GM19193 (cell line): ENCODE data around the gene CSH2.
"Not testable (repeated sequence)": the region's sequence is repeated elsewhere in the genome, so short reads cannot be mapped to it uniquely, and the experiment has no call there.

ENCODE experiments used
- POLR2A ChIP-seq: IDR thresholded peaks from 4 replicates; pipeline ENCODE4 v1.6.1; 2011; ENCODE audit not compliant: insufficient read depth, insufficient read length; ENCODE audit errors: extremely low read depth

The CSH2 gene

GRCh38 chr17:63873577-63873976 is at the start of gene CSH2:
TSS of gene CSH2 (minus strand) at chr17:63873677. CDS start at chr17:63873614, 63 bp downstream.
- TF ChIP-seq POLR2A, result not testable (repeated sequence)

GRCh38 chr17:63919311-63919723 is 45.8 kb upstream of the CSH2 start:
- no peak for TF ChIP-seq POLR2A

GRCh38 chr17:63918789-63919305 is 45.4 kb upstream of the CSH2 start, which contains the start of gene GH1:
TSS of gene GH1 (minus strand) at chr17:63918839. CDS start at chr17:63918776, 63 bp downstream.
- not testable (repeated sequence) for TF ChIP-seq POLR2A

GRCh38 chr17:63918305-63918704 is 44.8 kb upstream of the CSH2 start:
- TF ChIP-seq POLR2A, result no peak

- TF ChIP-seq POLR2A, result no peak
Measured at GRCh38 chr17:63917646-63918045, 44.2 kb upstream of the CSH2 start.

GRCh38 chr17:63916566-63917185 is 43.2 kb upstream of the CSH2 start:
- TF ChIP-seq POLR2A, result no peak

GRCh38 chr17:63914471-63914870 is 41.0 kb upstream of the CSH2 start:
- no peak for TF ChIP-seq POLR2A

- TF ChIP-seq POLR2A, result no peak
Measured at GRCh38 chr17:63911657-63912100, 38.2 kb upstream of the CSH2 start.

GRCh38 chr17:63911041-63911635 is 37.7 kb upstream of the CSH2 start, which contains the start of gene CSHL1:
TSS of gene CSHL1 (minus strand) at chr17:63911258. CDS start at chr17:63911196, 62 bp downstream.
- TF ChIP-seq POLR2A, result no peak

- no peak for TF ChIP-seq POLR2A
Measured at GRCh38 chr17:63910096-63910495, 36.6 kb upstream of the CSH2 start.

- TF ChIP-seq POLR2A, result not testable (repeated sequence)
Measured at GRCh38 chr17:63896524-63897354, 23.3 kb upstream of the CSH2 start, which contains the start of gene CSH1. TSS of gene CSH1 (minus strand) at chr17:63896574. CDS start at chr17:63896511, 63 bp downstream.

GRCh38 chr17:63881935-63882601 is 8.6 kb upstream of the CSH2 start, which contains the start of gene GH2:
TSS of gene GH2 (minus strand) at chr17:63881944. CDS start at chr17:63881801, 143 bp downstream.
- TF ChIP-seq POLR2A, result no peak

- TF ChIP-seq POLR2A, result no peak
Measured at GRCh38 chr17:63880706-63881105, 7.2 kb upstream of the CSH2 start.

- no peak for TF ChIP-seq POLR2A
Measured at GRCh38 chr17:63859257-63859656, 14.2 kb downstream of the CSH2 start.
